ENCODE results near the gene PPP2R5C.

PPP2R5C gene

DNA sequence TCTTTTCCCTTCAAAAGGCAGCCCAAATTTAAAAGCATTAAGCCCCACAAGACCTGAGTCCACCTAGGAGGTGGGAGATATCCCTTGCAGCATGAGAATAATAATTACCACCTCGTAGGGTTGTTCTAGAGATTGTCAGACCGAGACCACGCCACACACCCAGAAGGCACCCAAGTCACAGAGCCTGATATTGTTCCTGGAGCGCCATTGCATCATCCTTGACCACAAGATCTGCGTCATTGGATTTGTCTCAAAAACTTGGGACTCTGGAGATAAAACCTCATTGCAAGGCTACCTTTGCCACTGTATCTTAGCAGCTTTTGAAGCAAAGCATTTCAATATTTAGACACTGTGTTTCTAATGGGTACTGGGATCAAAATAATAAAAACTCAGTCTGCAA is 29.4 kb upstream of the PPP2R5C start:
- Histone ChIP-seq H3K4me3 (ENCODE audit: low read depth, low read length) (no peak overlapping the region), H4K12ac (ENCODE audit: low read depth, low read length) (no peak overlapping the region), H2BK5ac (ENCODE audit: low read depth, low read length, poor library complexity) (no peak overlapping the region), H3K23ac (ENCODE audit: low read length) (no peak overlapping the region), H3K79me1 (ENCODE audit: low read length) (no peaks in the 10 kb centered on the region), H3K4me1 (ENCODE audit: control insufficient read depth in 1 of 2, insufficient read depth in 2 of 2, low read length in 2 of 2) (peaks cover 4 to 8% of the 10 kb centered on the region in 2 experiments), H3K18ac (ENCODE audit: low read length) (no peak overlapping the region), H3K36me3 (ENCODE audit: control insufficient read depth in 1 of 2, insufficient read depth in 2 of 2, low read length in 2 of 2) (no peaks in the 10 kb centered on the region), H2BK120ac (ENCODE audit: insufficient read depth, low read length, poor library complexity) (no peak overlapping the region), H3K4me2 (ENCODE audit: low read length) (no peak overlapping the region), H3K9ac (ENCODE audit: low read length) (no peak overlapping the region), H3K4ac (ENCODE audit: low read depth, low read length) (no peak overlapping the region), H2AK5ac (ENCODE audit: low read length) (no peak overlapping the region), H3K79me2 (ENCODE audit: control insufficient read depth, insufficient read depth, low read length, poor library complexity) (no peaks in the 10 kb centered on the region), H3K14ac (ENCODE audit: low read length) (no peak overlapping the region), H3K27me3 (ENCODE audit: insufficient read depth, low read length) (no peaks in the 10 kb centered on the region), H2AFZ (ENCODE audit: insufficient read depth, low read length, poor library complexity) (no peak overlapping the region), H4K8ac (ENCODE audit: low read depth, low read length) (no peak overlapping the region), H3K9me3 (ENCODE audit: insufficient read depth, low read depth, low read length) (peaks cover 1% of the 10 kb centered on the region), H4K91ac (ENCODE audit: low read depth, low read length) (no peak overlapping the region), H2BK12ac (ENCODE audit: low read length) (no peak overlapping the region), H3K27ac (ENCODE audit: low read depth, low read length) (no peak overlapping the region)
- WGBS (ENCODE audit: extremely low coverage, insufficient coverage, insufficient read length), result no CpG with 5 or more reads among the region's 5 CpGs
- peak in 1 of 2 donors; percentile 31 for DNase-seq

DNA sequence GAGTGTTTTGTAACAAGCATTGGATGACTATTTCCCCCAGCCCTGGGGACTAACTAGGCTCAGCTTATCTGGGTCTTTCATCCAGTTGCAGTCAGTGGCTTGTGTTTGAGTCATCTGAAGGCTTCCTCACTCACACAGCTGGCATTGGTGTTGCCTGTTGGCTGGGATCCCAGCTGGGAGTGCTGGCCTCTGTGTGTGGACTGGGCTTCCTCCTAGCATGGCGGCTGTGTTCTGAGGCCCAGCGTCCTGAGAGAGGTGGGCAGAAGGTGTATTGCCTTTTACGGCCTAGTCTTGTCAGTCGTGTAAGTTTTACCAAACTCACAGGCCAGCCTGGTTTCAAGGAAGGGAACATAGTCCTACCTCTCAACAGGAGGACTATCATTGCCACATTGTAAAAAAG is 28.3 kb upstream of the PPP2R5C start:
- Histone ChIP-seq H3K79me1 (ENCODE audit: low read length) (no peaks in the 10 kb centered on the region), H3K14ac (ENCODE audit: low read length) (no peak overlapping the region), H2BK120ac (ENCODE audit: insufficient read depth, low read length, poor library complexity) (no peak overlapping the region), H3K36me3 (ENCODE audit: control insufficient read depth in 1 of 2, insufficient read depth in 2 of 2, low read length in 2 of 2) (no peaks in the 10 kb centered on the region), H2AK5ac (ENCODE audit: low read length) (no peak overlapping the region), H3K18ac (ENCODE audit: low read length) (no peak overlapping the region), H3K79me2 (ENCODE audit: control insufficient read depth, insufficient read depth, low read length, poor library complexity) (no peaks in the 10 kb centered on the region), H4K8ac (ENCODE audit: low read depth, low read length) (no peak overlapping the region), H3K23ac (ENCODE audit: low read length) (no peak overlapping the region), H3K9me3 (ENCODE audit: insufficient read depth, low read depth, low read length) (peaks cover 5% of the 10 kb centered on the region), H2BK12ac (ENCODE audit: low read length) (no peak overlapping the region), H3K27ac (ENCODE audit: low read depth, low read length) (no peak overlapping the region), H3K4me2 (ENCODE audit: low read length) (no peak overlapping the region), H3K4ac (ENCODE audit: low read depth, low read length) (no peak overlapping the region), H2AFZ (ENCODE audit: insufficient read depth, low read length, poor library complexity) (no peak overlapping the region), H4K91ac (ENCODE audit: low read depth, low read length) (no peak overlapping the region), H3K4me3 (ENCODE audit: low read depth, low read length) (no peak overlapping the region), H2BK5ac (ENCODE audit: low read depth, low read length, poor library complexity) (no peak overlapping the region), H3K27me3 (ENCODE audit: insufficient read depth, low read length) (no peaks in the 10 kb centered on the region), H3K9ac (ENCODE audit: low read length) (no peak overlapping the region), H3K4me1 (ENCODE audit: control insufficient read depth in 1 of 2, insufficient read depth in 2 of 2, low read length in 2 of 2) (peaks cover 4 to 8% of the 10 kb centered on the region in 2 experiments), H4K12ac (ENCODE audit: low read depth, low read length) (no peak overlapping the region)
- DNase-seq, result peak; percentile 49 to 54
- WGBS (ENCODE audit: extremely low coverage, insufficient coverage, insufficient read length), result no CpG with 5 or more reads among the region's 4 CpGs

DNA sequence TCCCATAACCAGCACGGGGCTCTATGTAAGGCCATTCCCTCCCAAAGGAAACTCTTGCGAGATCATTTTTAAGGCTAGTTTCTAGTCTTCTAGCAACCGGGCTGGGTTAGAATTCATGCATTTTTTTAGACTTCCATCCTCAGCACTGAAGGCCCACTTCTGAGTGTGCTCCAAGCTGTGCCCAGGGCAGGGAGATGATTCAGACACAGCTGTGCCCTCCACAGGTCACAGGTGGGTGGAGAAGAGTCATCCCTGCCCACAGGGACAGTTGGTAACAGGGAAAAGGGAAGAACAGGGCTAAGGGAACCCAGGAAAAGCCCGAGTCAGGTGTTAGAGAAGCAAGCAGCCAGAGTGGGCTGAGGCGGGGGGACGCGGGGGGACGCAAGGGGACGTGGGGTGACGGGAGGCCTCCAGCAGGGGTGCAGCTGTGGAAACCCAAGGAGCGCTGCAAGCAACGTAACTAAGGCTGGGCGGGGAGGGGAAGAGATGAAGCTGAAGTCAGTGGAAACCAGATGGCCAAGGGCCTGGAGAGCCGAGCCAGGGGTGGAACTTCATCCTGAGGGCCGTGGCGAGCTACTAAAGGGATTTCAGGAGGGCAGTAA is 27.2 kb upstream of the PPP2R5C start:
- no peak for DNase-seq
- Histone ChIP-seq H3K4me3 (ENCODE audit: low read depth, low read length) (no peak overlapping the region), H3K9ac (ENCODE audit: low read length) (no peak overlapping the region), H3K79me1 (ENCODE audit: low read length) (no peaks in the 10 kb centered on the region), H4K8ac (ENCODE audit: low read depth, low read length) (no peak overlapping the region), H3K18ac (ENCODE audit: low read length) (no peak overlapping the region), H3K14ac (ENCODE audit: low read length) (no peak overlapping the region), H2BK120ac (ENCODE audit: insufficient read depth, low read length, poor library complexity) (no peak overlapping the region), H3K4me2 (ENCODE audit: low read length) (no peak overlapping the region), H3K36me3 (ENCODE audit: control insufficient read depth in 1 of 2, insufficient read depth in 2 of 2, low read length in 2 of 2) (no peaks in the 10 kb centered on the region), H2BK12ac (ENCODE audit: low read length) (no peak overlapping the region), H3K23ac (ENCODE audit: low read length) (no peak overlapping the region), H2AFZ (ENCODE audit: insufficient read depth, low read length, poor library complexity) (no peak overlapping the region), H3K79me2 (ENCODE audit: control insufficient read depth, insufficient read depth, low read length, poor library complexity) (no peaks in the 10 kb centered on the region), H3K9me3 (ENCODE audit: insufficient read depth, low read depth, low read length) (peaks cover 5% of the 10 kb centered on the region), H3K27me3 (ENCODE audit: insufficient read depth, low read length) (no peaks in the 10 kb centered on the region), H4K12ac (ENCODE audit: low read depth, low read length) (no peak overlapping the region), H4K91ac (ENCODE audit: low read depth, low read length) (no peak overlapping the region), H2AK5ac (ENCODE audit: low read length) (no peak overlapping the region), H3K4me1 (ENCODE audit: control insufficient read depth in 1 of 2, insufficient read depth in 2 of 2, low read length in 2 of 2) (peaks cover 4 to 8% of the 10 kb centered on the region in 2 experiments), H3K27ac (ENCODE audit: low read depth, low read length) (no peak overlapping the region), H3K4ac (ENCODE audit: low read depth, low read length) (no peak overlapping the region), H2BK5ac (ENCODE audit: low read depth, low read length, poor library complexity) (no peak overlapping the region)
- WGBS (ENCODE audit: extremely low coverage, insufficient coverage, insufficient read length), result no CpG with 5 or more reads among the region's 16 CpGs

DNA sequence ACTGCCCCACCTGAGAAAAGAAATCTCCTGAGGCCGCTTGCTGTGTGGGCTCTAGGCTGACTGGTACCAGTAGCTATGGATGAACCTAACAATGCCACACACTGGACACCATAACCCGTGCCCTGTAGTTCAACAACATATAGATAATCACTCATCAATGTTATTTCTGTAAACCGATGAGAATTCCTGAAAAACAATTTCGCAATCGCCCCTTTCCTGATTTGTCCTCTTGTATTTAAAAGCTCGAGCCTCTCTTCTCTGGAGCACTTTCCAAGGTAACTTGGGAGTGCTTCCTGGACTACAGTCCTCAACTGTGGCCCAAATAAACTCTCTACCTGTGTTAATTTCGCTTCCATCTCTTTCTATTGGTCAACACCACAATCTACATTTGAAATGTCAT is 26.1 kb upstream of the PPP2R5C start:
- Histone ChIP-seq H2BK5ac (ENCODE audit: low read depth, low read length, poor library complexity) (no peak overlapping the region), H4K91ac (ENCODE audit: low read depth, low read length) (no peak overlapping the region), H3K14ac (ENCODE audit: low read length) (no peak overlapping the region), H3K27ac (ENCODE audit: low read depth, low read length) (no peak overlapping the region), H3K23ac (ENCODE audit: low read length) (no peak overlapping the region), H2AK5ac (ENCODE audit: low read length) (no peak overlapping the region), H3K9ac (ENCODE audit: low read length) (no peak overlapping the region), H3K4me2 (ENCODE audit: low read length) (no peak overlapping the region), H3K79me2 (ENCODE audit: control insufficient read depth, insufficient read depth, low read length, poor library complexity) (no peaks in the 10 kb centered on the region), H2BK120ac (ENCODE audit: insufficient read depth, low read length, poor library complexity) (no peak overlapping the region), H2BK12ac (ENCODE audit: low read length) (no peak overlapping the region), H3K27me3 (ENCODE audit: insufficient read depth, low read length) (no peaks in the 10 kb centered on the region), H4K12ac (ENCODE audit: low read depth, low read length) (no peak overlapping the region), H4K8ac (ENCODE audit: low read depth, low read length) (no peak overlapping the region), H3K4me1 (ENCODE audit: control insufficient read depth in 1 of 2, insufficient read depth in 2 of 2, low read length in 2 of 2) (peaks cover 4 to 8% of the 10 kb centered on the region in 2 experiments), H3K9me3 (ENCODE audit: insufficient read depth, low read depth, low read length) (peaks cover 9% of the 10 kb centered on the region), H3K79me1 (ENCODE audit: low read length) (no peaks in the 10 kb centered on the region), H2AFZ (ENCODE audit: insufficient read depth, low read length, poor library complexity) (no peak overlapping the region), H3K4ac (ENCODE audit: low read depth, low read length) (no peak overlapping the region), H3K36me3 (ENCODE audit: control insufficient read depth in 1 of 2, insufficient read depth in 2 of 2, low read length in 2 of 2) (no peaks in the 10 kb centered on the region), H3K4me3 (ENCODE audit: low read depth, low read length) (no peak overlapping the region), H3K18ac (ENCODE audit: low read length) (no peak overlapping the region)
- no CpG with 5 or more reads among the region's 7 CpGs for WGBS (ENCODE audit: extremely low coverage, insufficient coverage, insufficient read length)
- no peak for DNase-seq
